ENCODE results near the gene NOVA1. TPM values are rescaled to one million over a fixed set of nuclear protein-coding genes. Genes with fewer than 3 reads are reported as not detected.

Gene NOVA1
- polyA plus RNA-seq, 1 donor from 2014 or later, result 121 TPM

DNA sequence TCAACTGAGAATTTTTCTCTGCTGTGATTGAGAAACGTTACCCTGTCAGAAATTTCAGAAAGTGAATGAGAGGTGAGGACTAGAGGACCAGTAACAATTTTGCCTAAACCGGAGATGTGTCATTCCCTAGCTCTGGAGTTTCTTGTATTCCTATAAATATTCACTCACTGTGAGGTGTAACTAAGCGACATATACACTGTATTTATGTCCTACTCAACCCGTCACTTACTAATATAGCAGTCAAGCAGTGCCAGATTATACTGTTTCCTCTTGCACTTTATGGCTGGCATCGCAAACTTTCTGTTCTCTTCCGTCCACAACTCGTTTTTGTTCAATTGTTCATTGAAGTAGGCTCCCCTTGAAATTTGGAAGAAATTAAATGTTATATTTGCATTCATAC, 192.9 kb downstream of the NOVA1 start:
- H2AFZ ChIP-seq (ENCODE audit: low read depth, low read length), result no peak overlapping the region
- TF ChIP-seq POLR2AphosphoS5 (IDR thresholded peaks at IDR 0.05) (peak; percentile 76), EP300 (conservative IDR thresholded peaks at IDR 0.05; ENCODE audit: poor library complexity, severe bottlenecking) (peak; percentile 71), SMC3 (conservative IDR thresholded peaks at IDR 0.05; ENCODE audit: poor library complexity) (no peak)
- TF ChIP-seq, protein P1, sequence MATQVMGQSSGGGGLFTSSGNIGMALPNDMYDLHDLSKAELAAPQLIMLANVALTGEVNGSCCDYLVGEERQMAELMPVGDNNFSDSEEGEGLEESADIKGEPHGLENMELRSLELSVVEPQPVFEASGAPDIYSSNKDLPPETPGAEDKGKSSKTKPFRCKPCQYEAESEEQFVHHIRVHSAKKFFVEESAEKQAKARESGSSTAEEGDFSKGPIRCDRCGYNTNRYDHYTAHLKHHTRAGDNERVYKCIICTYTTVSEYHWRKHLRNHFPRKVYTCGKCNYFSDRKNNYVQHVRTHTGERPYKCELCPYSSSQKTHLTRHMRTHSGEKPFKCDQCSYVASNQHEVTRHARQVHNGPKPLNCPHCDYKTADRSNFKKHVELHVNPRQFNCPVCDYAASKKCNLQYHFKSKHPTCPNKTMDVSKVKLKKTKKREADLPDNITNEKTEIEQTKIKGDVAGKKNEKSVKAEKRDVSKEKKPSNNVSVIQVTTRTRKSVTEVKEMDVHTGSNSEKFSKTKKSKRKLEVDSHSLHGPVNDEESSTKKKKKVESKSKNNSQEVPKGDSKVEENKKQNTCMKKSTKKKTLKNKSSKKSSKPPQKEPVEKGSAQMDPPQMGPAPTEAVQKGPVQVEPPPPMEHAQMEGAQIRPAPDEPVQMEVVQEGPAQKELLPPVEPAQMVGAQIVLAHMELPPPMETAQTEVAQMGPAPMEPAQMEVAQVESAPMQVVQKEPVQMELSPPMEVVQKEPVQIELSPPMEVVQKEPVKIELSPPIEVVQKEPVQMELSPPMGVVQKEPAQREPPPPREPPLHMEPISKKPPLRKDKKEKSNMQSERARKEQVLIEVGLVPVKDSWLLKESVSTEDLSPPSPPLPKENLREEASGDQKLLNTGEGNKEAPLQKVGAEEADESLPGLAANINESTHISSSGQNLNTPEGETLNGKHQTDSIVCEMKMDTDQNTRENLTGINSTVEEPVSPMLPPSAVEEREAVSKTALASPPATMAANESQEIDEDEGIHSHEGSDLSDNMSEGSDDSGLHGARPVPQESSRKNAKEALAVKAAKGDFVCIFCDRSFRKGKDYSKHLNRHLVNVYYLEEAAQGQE (IDR thresholded peaks at IDR 0.05; ENCODE audit: borderline replicate concordance), result peak; percentile 25

DNA sequence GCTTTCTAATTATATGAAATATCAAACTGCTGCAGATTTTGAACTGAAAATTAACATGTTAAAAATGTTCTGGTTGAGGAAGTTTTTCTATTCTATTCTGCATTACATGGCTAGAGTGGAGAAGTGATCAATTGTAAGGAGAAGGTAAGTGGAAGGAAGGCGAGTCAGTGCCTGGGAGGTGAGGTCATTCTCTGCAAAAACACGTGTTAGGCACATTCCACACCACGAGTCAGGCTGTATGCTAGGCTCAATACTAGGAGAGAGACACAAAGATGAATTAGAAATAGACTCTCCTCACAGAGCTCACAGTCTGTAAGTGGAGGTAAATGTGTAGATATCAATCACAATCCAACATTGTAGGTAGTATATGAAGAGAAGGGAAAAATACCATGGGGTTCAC, 194.1 kb downstream of the NOVA1 start:
- Histone ChIP-seq H3K27ac (ENCODE audit: low read length) (no peak overlapping the region), H3K9me3 (ENCODE audit: low read length) (no peaks in the 10 kb centered on the region), H2AFZ (ENCODE audit: low read depth, low read length) (no peak overlapping the region), H3K9ac (ENCODE audit: low read length) (no peak overlapping the region), H3K4me2 (ENCODE audit: low read length) (no peak overlapping the region), H3K27me3 (ENCODE audit: insufficient read depth, low read depth, low read length) (no peaks in the 10 kb centered on the region), H3K9me2 (ENCODE audit: insufficient read depth, low read length) (no peaks in the 10 kb centered on the region), H3F3A (ENCODE audit: insufficient read depth, low read length, poor library complexity, severe bottlenecking) (peaks cover 4% of the 10 kb centered on the region), H3K79me2 (replicated peaks; ENCODE audit: insufficient read depth, low read length) (no peaks in the 10 kb centered on the region), H3K4me3 (ENCODE audit: low read length) (no peak overlapping the region), H4K20me1 (ENCODE audit: insufficient read depth) (no peaks in the 10 kb centered on the region), H3K36me3 (ENCODE audit: insufficient read depth, low read length) (no peaks in the 10 kb centered on the region)
- no peak for TF ChIP-seq POLR2AphosphoS5 (IDR thresholded peaks at IDR 0.05)
- TF ChIP-seq MXI1 (conservative IDR thresholded peaks at IDR 0.05; ENCODE audit: poor library complexity, severe bottlenecking), result no peak
- TF ChIP-seq RAD21 (conservative IDR thresholded peaks at IDR 0.05), result no peak
- TF ChIP-seq TAF1 (IDR thresholded peaks at IDR 0.05; ENCODE audit: low read depth), result no peak
- no peak for TF ChIP-seq SMC3 (conservative IDR thresholded peaks at IDR 0.05; ENCODE audit: poor library complexity)
- no peak for TF ChIP-seq EZH2 (IDR thresholded peaks at IDR 0.05; ENCODE audit: borderline replicate concordance, insufficient read depth, low read length, poor library complexity, severe bottlenecking)
- TF ChIP-seq, protein P1 (IDR thresholded peaks at IDR 0.05; ENCODE audit: borderline replicate concordance), result no peak
- TF ChIP-seq, protein P2, sequence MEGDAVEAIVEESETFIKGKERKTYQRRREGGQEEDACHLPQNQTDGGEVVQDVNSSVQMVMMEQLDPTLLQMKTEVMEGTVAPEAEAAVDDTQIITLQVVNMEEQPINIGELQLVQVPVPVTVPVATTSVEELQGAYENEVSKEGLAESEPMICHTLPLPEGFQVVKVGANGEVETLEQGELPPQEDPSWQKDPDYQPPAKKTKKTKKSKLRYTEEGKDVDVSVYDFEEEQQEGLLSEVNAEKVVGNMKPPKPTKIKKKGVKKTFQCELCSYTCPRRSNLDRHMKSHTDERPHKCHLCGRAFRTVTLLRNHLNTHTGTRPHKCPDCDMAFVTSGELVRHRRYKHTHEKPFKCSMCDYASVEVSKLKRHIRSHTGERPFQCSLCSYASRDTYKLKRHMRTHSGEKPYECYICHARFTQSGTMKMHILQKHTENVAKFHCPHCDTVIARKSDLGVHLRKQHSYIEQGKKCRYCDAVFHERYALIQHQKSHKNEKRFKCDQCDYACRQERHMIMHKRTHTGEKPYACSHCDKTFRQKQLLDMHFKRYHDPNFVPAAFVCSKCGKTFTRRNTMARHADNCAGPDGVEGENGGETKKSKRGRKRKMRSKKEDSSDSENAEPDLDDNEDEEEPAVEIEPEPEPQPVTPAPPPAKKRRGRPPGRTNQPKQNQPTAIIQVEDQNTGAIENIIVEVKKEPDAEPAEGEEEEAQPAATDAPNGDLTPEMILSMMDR (IDR thresholded peaks at IDR 0.05; ENCODE audit: poor library complexity, severe bottlenecking), result no peak
- no peak for TF ChIP-seq EP300 (conservative IDR thresholded peaks at IDR 0.05; ENCODE audit: poor library complexity, severe bottlenecking)

More for the DNA sequence above, 192.9 kb downstream of the NOVA1 start:
- no peaks in the 10 kb centered on the region for H3K36me3 ChIP-seq (ENCODE audit: insufficient read depth, low read length)
- no peak overlapping the region for H3K4me3 ChIP-seq (ENCODE audit: low read length)
- H3K79me2 ChIP-seq (replicated peaks; ENCODE audit: insufficient read depth, low read length), result no peaks in the 10 kb centered on the region
- H3K9ac ChIP-seq (ENCODE audit: low read length), result no peak overlapping the region
- H3K9me3 ChIP-seq (ENCODE audit: low read length), result no peaks in the 10 kb centered on the region
- H3K9me2 ChIP-seq (ENCODE audit: insufficient read depth, low read length), result no peaks in the 10 kb centered on the region
- no peak overlapping the region for H3K27ac ChIP-seq (ENCODE audit: low read length)
- H3K27me3 ChIP-seq (ENCODE audit: insufficient read depth, low read depth, low read length), result no peaks in the 10 kb centered on the region
- no peak overlapping the region for H3K4me2 ChIP-seq (ENCODE audit: low read length)
- no peaks in the 10 kb centered on the region for H4K20me1 ChIP-seq (ENCODE audit: insufficient read depth)
- H3F3A ChIP-seq (ENCODE audit: insufficient read depth, low read length, poor library complexity, severe bottlenecking), result peaks cover 4% of the 10 kb centered on the region

Measured in neural cell (in vitro differentiated cells).